ENCODE measurements around the gene ZSCAN22. TPM values are rescaled to one million over a fixed set of nuclear protein-coding genes. Genes with fewer than 3 reads are reported as not detected.

ZSCAN22 gene
- total RNA-seq, 1 experiment from 2014 or later = 2.5 TPM

DNA sequence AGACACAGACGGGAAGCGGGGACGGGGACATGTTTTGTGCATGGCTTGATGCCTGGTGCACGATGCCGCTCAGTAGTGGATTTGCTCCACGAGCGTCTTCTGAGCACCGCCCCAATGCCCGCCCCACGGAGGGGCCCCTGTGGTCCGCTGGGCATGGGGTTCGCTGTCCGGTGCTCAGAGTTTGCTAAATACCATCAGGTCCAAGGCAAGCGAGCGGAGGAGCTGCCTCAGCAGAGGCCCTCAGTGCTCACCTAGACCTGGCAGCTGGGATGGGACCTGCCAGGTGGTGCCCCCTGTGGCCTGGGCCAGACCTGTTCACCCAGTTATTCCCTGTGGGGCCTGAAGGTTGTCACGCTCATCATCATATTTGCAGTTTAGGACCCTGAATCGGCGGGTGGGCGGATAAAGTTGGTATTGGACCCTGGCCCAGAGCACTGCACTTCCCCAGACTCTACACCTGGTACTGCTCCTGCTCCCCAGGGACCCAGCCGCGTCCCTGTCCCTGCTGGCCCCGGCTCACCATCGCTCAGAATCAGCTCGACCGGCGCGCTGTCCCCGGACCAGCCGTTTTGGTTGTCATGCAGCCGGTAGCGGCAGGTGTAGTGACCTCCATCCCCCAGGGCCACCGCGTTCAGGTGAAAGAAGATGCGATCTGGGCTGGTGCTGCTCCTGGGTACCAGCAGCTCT, 24.2 kb downstream of the ZSCAN22 start:
- DNase-seq (ENCODE audit: extremely low read depth, low read depth) = no peak

DNA sequence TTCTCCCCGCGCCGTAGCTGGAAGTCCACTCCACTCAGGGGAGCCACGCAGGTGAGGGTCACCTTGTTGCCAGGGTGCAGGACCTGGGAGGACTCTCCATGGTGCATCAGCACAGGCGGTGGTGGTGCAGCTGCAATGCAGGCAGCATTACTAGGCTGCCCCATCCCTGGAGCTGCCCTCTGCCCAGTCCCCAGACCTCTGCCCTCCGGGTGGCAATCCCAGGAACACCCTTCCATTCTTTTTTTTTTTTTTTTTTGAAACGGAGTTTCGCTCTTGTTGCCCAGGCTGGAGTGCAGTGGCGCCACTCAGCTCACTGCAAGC, 24.7 kb downstream of the ZSCAN22 start:
- no peak for DNase-seq (ENCODE audit: extremely low read depth, low read depth)

DNA sequence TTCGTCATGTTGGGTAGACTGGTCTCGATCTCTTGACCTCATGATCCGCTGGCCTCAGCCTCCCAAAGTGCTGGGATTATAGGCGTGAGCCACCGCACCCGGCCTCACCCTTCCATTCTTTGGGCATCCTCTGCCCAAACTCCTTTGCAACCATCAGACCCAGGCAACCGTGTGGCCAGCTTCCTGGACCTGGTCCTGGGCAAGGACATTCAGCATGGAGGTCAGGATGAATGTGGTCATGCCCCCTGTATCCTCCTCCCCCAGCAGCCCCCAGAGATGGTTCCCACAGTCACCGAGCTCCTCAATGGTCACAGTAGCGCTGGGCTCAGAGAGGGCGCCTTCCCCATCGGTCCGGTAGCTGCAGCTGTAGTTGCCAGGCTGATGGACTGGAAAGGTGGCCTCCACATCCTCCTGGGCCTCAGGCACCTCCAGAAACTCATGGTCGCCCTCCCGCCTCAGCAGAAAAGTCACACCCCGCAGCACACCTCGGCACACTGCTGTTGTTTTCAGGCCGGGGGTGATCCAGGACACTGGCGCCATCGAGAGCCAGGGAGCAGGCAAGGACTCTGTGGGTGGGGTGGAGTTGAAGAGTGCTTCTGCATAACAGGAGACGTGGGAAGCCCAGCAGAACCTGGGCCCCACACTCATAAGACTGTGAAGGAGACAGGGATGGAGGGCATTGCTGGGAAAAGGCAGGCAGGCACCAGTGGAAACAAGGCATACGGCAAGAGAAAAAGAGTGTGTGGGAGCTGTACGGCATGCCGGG, 25.4 kb downstream of the ZSCAN22 start:
- DNase-seq (ENCODE audit: extremely low read depth, low read depth) = no peak

DNA sequence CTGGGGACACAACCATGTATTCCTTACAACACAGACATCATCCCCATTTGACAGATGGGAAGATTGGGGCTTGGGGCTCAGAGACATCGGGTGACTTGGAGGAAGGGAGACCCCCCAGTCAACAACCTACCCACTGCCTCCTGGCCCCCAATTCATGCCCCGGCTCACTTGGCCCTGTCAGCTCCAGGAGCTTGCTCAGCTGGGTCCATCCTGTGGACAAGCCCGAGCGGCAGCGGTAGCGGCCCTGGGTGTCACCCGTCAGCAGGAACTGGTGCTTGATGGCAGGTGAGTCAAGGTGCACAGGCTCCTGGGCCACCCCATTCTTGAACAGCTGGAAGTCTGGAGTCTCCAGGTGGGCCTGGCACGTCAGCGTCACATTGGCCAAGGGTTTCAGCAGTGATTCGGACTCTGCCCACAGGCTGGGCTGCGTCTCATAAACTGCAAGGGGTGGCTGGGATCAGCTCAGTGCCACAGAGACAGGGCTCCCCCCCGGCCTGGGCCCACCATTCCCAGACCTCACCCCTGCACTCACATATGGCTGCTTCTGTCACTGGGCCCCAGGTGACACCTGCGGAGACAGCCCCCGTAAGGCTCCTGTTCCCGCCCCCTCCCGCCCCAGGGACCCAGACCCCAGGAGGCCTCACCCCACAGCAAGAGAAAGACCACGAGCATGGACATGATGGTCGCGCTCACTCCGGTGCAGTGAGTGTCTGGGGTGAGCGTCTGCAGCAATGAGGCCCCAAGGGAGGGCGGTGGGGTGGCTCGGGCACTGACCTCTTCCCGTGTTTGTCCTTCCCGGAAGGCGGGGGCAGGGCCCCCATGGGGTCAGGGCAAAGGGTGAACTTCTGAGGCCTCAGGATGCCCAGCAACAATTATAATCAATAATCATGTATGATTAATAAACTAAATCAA, 26.2 kb downstream of the ZSCAN22 start, which contains the start of gene A1BG:
Gene A1BG, minus strand, starts transcription at position 733 of the 912 bp plus-strand sequence. Its CDS starts 55 bp downstream, at position 678.
- DNase-seq (ENCODE audit: extremely low read depth, low read depth) = no peak

- DNase-seq (ENCODE audit: extremely low read depth, low read depth) = no peak
These were observed 27.1 kb downstream of the ZSCAN22 start for GRCh38 chr19:58353717-58354477.

GRCh38 chr19:58354478-58355030, 27.8 kb downstream of the ZSCAN22 start:
- DNase-seq (ENCODE audit: extremely low read depth, low read depth) = no peak

GRCh38 chr19:58355215-58355796, 28.5 kb downstream of the ZSCAN22 start:
- no peak for DNase-seq (ENCODE audit: extremely low read depth, low read depth)

DNA sequence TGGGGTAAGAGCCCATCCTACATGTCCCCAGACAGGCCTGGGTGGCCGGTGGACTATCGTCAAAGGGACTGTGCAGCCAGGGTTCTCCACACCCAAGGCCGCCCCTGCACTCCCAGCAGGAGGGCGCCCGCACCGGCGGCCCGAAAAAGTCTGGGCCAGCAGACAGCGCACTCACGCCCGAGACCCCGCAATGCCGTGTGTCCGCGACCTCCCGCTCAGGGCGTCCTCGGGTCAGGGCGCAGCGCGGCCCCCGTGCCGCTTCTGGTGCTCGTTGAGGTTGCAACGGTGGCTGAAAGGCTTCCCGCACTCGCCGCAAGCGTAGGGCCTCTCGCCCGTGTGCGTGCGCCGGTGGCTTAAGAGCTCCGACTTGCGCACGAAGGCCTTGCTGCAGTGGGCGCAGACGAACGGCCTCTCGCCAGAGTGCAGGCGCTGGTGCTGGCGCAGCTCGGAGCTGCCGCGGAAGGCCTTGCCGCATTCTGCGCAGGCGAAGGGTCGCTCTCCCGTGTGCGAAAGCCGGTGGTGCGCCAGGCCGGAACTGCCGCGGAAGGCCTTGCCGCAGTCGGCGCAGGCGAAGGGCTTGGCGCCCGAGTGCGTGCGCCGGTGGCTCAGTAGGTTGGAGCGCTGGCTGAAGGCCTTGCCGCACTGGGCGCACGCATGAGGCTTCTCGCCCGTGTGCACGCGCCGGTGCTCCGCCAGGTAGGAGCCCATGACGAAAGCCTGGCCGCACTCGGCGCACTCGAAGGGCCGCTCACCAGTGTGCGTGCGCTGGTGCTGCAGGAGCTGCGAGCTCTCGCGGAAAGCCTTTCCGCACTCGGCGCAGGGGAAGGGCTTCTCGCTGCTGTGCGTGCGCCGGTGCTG, 29.3 kb downstream of the ZSCAN22 start:
- DNase-seq (ENCODE audit: extremely low read depth, low read depth) = no peak

GRCh38 chr19:58356766-58357480, 30.1 kb downstream of the ZSCAN22 start:
- DNase-seq (ENCODE audit: extremely low read depth, low read depth) = no peak

DNA sequence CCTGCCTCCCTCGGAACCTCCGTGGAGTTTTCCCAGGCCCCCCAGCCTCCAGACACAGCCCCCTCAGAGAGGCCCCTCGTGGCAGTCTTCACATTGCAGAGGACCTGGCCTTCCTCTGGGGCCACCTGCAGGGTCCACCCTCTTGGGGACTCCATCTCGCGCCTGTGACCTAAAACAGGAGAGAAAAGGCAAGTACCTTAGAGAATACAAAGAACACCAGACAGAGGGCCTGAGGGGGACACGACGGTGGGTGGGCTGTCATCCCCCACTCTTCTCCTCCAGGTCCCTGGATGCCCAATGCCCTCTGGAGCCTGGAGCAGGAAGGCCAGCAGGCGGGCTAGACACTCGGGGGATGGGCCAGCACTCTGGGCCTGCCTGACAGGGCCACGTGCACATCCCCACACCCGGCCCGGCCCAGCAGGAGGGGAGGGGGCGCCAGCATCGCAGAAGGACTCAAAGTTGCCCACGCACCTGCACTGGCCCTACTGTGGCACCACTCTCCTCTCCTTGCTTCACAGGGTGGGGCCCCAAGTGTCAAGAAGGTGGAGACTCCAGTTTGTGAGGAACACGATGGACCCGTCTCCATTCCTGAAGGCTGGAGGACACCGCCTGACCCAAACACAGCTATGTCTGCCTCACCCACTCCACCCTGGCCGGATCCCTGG, 30.8 kb downstream of the ZSCAN22 start:
- DNase-seq (ENCODE audit: extremely low read depth, low read depth) = no peak

DNA sequence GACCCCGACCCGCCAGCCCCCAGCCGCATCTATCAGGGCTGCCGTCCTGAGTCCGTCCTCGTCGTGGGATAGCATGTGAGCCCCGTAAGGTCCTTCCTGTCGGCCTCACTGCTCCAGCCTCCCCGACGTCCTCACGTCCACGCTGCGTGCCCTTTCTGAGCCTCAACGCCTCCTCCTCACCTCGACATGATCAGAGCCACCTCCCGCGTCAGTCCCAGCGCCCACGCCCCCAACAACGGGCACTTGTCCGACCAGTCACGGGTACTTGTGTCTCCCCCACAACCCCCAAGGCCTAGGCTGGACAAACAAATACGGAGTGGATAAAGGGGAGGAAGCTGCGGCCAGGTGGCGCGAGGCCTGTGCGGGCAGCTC, 35.1 kb downstream of the ZSCAN22 start:
- DNase-seq (ENCODE audit: extremely low read depth, low read depth) = no peak

- DNase-seq (ENCODE audit: extremely low read depth, low read depth) = peak; percentile 94
These were observed 35.6 kb downstream of the ZSCAN22 start, which contains the start of gene ZNF497 for GRCh38 chr19:58362272-58362994. Gene ZNF497, minus strand, starts transcription at chr19:58362751. Its CDS starts 5,116 bp downstream, at chr19:58357635.

GRCh38 chr19:58364146-58364545, 37.4 kb downstream of the ZSCAN22 start:
- no peak for DNase-seq (ENCODE audit: extremely low read depth, low read depth)

DNA sequence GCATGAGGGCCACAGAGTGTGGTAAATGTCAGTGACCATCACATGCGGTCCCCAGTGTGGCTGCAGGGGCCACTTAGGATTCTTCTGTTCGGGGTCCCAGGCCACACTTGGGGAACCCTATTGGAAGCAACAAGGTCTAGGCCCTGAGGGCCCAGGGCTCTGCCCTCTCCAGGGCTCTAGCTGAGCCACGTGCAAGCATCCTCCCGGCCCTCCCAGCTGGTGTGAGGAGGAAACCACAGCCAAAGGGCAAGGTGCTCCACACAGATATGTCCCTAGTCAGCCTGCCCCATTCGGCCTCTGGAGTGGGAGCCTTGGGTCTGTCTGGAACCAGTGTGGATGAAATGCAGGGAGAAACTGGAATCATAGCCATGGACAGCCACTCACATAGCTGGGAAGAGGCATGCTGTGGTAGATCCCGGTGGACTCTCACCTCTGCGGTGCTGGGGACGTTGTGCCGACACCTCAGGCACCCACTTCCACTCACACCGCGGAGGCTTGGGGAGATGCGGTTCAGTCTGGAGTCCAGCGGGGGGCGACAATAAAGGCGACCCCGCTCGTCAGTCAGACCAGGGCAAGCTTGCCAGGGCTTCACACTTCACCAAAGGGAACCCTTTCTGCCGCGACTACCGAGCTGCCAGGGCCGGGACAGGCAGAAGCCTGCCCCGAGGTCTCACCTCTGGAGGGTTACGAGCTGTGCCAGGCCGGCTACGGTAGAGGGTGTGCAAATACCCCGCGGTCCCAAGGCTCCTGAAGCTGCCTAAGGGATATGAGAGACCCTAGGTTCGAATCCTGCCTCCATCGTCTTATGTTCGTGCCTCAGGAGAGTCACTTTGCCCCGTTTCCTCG, 40.0 kb downstream of the ZSCAN22 start:
- no peak for DNase-seq (ENCODE audit: extremely low read depth, low read depth)

DNA sequence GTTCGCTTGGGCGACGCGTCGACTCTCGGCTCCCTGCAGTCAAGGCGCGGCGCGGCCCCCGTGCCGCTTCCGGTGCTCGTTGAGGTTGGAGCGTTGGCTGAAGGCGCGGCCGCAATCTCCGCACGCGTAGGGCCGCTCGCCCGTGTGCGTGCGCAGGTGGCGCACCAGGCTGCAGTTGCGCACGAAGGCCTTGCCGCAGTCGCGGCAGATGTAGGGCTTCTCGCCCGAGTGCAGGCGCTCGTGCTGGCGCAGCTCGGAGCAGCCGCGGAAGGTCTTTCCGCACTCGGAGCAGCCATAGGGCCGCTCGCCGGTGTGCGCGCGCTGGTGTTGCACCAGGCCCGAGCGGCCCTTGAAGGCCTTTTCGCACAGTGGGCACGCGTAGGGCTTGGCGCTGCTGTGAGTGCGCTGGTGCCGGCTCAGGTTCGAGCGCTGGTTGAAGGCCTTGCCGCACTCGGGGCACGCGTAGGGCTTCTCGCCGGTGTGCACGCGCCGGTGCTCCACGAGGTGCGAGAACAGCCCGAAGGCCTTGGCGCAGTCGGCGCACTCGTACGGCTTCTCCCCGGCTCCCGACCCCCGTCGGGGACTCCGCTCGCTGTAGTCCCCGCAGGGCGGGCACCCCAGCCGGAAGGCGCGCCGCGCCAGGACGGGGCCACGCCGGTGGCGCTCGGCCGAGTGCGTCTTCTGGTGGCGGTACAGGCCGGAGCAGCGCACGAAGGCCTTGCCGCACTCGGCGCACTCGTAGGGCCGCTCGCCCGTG, 41.1 kb downstream of the ZSCAN22 start:
- DNase-seq (ENCODE audit: extremely low read depth, low read depth) = no peak

Data from NCI-H460 (cell line).